ENCODE measurements around the gene IYD. TPM values are rescaled to one million over a fixed set of nuclear protein-coding genes. Genes with fewer than 3 reads are reported as not detected.

Gene IYD
- total RNA-seq, 1 experiment from 2014 or later, result not detected

GRCh38 chr6:150361876-150362275, 6.9 kb upstream of the IYD start:
- H3K4me3 Mint-ChIP-seq, result no peak overlapping the region

More at GRCh38 chr6:150361876-150362275, 6.9 kb upstream of the IYD start:
- Mint-ChIP-seq H3K27me3 (ENCODE audit: low read depth) (peaks cover 4% of the 10 kb centered on the region), H3K27ac (no peak overlapping the region), H3K36me3 (ENCODE audit: insufficient read depth in 1 of 3, low read depth in 3 of 3) (no peaks in the 10 kb centered on the region), H3K4me1 (no peaks in the 10 kb centered on the region), H3K9me3 (no peaks in the 10 kb centered on the region)
- Histone ChIP-seq H3K4ac (ENCODE audit: low read depth, low read length) (no peak overlapping the region), H4K91ac (ENCODE audit: insufficient read length, low read depth, low read length) (no peak overlapping the region), H3K56ac (ENCODE audit: insufficient read length, low read depth, low read length) (no peak overlapping the region), H2BK12ac (ENCODE audit: insufficient read length, low read depth, low read length) (no peak overlapping the region), H4K20me1 (ENCODE audit: control insufficient read depth, insufficient read depth, insufficient read length) (no peaks in the 10 kb centered on the region), H2BK15ac (ENCODE audit: low read depth, low read length) (no peak overlapping the region), H3K23ac (ENCODE audit: insufficient read length, low read depth, low read length) (no peak overlapping the region), H3K18ac (ENCODE audit: insufficient read length, low read depth, low read length) (no peak overlapping the region), H2AFZ (ENCODE audit: low read length) (no peak overlapping the region), H2BK120ac (ENCODE audit: low read depth, low read length, poor library complexity, severe bottlenecking) (no peak overlapping the region), H3K79me2 (ENCODE audit: insufficient read depth, low read length) (no peaks in the 10 kb centered on the region), H3K23me2 (ENCODE audit: insufficient read length, low read depth, low read length, poor library complexity, severe bottlenecking) (no peaks in the 10 kb centered on the region), H4K8ac (replicated peaks; ENCODE audit: insufficient read length, low read depth, low read length) (no peak overlapping the region), H3K27ac (ENCODE audit: insufficient read length, low read depth, low read length) (no peak overlapping the region), H2BK5ac (ENCODE audit: insufficient read length, low read length) (no peak overlapping the region), H3K27me3 (ENCODE audit: insufficient read depth, low read length) (no peaks in the 10 kb centered on the region), H3K9ac (ENCODE audit: extremely low read depth, insufficient read length, low read length) (no peak overlapping the region), H2AK5ac (ENCODE audit: insufficient read length, low read length) (no peak overlapping the region), H3T11ph (ENCODE audit: low read length) (no peak overlapping the region), H3K79me1 (ENCODE audit: insufficient read depth, low read depth, low read length, poor library complexity, severe bottlenecking) (no peaks in the 10 kb centered on the region), H3K14ac (ENCODE audit: insufficient read depth, low read length) (no peak overlapping the region), H3K9me3 (ENCODE audit: control insufficient read depth, low read depth, low read length) (no peaks in the 10 kb centered on the region), H3K4me1 (ENCODE audit: insufficient read depth, low read length) (no peaks in the 10 kb centered on the region), H4K5ac (ENCODE audit: insufficient read length, low read depth, low read length) (no peak overlapping the region), H2BK20ac (ENCODE audit: low read depth, low read length, poor library complexity, severe bottlenecking) (no peak overlapping the region), H3K4me2 (ENCODE audit: insufficient read depth, insufficient read length, low read length) (no peak overlapping the region)
- no peak for TF ChIP-seq CTCF (conservative IDR thresholded peaks at IDR 0.05)
- WGBS (ENCODE audit: extremely low coverage, insufficient read length, low lambda C conversion rate), result no CpG with 5 or more reads among the region's 3 CpGs
- no peak for DNase-seq
